GM18498 (cell line): Measurements from ENCODE around the gene DCUN1D2.
"Not testable (repeated sequence)": the region's sequence is repeated elsewhere in the genome, so short reads cannot be mapped to it uniquely, and the experiment has no call there.

ENCODE experiments used
- ATAC-seq: cut with Tn5 transposase; IDR thresholded peaks from one replicate; pipeline ENCODE4 v1.9.1; 2021; ENCODE audit warnings: mild to moderate bottlenecking, moderate library complexity; ENCODE audit not compliant: unreplicated experiment

Gene DCUN1D2

DNA sequence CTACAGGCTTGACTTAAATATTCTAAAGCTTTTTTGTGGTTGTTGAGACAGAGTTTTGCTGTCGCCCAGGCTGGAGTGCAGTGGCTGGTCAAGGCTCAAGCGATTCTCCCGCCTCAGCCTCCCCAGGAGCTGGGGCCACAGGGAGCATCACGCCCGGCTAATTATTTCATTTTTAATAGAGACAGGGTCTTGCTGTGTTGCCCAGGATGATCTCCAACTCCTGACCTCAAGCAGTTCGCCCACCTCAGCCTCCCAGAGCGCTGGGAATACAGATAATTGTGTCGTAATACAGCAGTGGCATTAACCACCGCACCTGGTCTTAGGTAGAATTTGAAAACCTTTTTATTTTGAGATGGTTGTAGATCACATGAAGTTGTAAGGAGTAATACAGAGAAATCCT lies 1.5 kb upstream of the DCUN1D2 start:
- no peak for ATAC-seq

DNA sequence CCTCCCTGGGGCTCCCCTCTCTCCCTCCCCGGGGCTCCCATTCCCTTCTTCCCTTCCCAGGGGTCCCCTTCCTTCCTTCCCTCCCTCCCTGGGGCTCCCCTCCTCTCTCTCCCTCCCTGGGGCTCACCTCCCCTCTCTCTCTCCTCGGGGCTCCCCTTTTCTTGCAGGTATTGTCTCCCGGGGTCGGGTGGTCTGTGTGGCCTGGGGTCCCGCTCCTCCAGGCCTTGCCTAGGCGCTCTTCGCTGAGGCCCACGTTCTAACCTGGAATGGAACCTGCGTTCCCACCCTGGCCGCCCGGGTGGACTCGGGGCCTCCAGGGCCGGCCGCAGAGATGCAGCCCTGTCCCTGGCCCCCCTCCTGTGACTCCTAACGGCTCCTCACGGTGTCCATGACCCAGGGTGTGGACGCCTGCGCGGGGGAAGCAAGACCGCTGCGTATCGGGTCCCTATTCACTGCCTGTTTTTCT lies 940 bp upstream of the DCUN1D2 start:
- no peak for ATAC-seq

DNA sequence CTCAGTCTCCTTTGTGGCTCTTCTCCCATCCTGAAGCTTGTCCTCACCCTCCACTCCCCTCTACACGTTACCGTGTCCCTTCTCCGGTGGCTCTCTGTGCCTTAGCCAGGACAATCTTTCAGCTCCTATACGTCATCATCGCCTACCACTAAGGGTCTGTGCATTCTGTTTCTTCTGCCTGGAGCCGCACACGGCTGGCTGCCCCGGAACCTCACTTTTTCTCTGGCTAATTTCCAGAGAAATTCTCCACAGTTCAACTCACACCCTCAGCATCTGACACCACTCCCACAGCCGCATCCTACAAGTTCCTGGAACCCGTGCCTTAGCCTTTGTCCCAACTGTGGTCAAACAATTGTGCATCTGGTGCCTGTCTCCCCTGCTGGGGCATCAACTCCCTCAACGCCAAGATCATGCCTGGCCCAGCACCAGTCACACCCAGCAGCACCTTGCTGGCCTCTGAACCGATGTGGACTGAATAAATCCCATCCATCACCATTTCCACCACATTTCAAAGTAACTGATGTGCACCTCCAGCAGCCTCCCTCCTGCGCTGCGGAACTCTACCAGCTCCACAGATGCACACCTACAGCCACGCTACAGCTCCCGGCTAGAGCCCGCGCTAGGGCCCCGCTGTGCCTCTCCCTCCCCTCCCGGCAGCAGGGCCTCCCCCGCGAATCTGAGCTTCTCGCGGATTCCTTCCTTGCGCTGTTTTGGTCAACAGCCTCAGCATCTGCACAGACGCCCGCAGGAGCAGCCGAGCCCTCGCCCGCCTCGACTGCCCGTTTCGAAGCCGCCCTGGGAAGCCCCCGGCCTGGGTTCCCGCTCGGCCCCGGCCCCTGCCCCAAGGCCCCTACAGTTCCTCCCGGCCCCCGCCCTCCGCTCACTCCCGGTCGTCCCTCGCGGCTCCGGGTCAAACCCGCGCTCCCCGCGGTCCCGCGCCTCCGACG lies 689 bp downstream of the DCUN1D2 start:
- ATAC-seq, result peak; percentile 14

DNA sequence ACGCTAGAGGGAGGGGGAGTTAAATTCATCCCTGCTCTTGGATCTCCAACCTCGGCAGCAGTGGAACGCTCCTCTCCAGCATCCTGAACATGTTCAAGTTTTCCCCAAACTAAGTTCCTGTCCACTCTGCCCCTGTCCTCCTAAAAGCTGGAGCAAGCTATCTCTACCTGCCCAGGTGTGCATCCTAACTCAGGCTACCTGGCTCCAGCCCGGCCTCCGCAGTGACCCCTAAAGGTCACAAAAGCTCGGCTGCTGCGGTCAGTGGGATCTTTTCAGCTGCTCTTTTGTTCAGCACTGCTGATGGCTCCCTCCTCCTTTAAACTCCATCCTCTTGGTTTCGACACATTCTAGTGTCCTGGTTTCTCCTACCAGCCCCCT lies 1.4 kb downstream of the DCUN1D2 start:
- no peak for ATAC-seq

DNA sequence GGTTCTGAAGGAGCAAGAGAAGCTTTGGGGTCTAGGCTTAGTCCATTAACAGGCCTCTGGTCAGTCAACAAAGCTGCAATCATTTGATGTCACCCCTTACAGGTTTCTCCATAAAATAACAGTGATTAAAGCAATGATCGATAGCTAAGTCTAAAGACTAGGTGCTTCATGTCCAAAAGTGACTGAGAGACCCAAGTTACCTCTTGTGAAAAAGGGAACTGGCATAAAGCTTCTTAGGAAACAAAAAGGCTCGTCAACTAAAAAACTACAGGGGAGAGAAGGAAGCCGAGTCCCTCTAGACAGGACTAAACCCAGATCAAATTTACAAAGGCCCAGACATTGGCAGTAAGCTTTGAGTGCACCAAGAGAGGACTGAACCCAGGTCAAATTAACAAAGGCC lies 2.2 kb downstream of the DCUN1D2 start:
- ATAC-seq, result no peak

DNA sequence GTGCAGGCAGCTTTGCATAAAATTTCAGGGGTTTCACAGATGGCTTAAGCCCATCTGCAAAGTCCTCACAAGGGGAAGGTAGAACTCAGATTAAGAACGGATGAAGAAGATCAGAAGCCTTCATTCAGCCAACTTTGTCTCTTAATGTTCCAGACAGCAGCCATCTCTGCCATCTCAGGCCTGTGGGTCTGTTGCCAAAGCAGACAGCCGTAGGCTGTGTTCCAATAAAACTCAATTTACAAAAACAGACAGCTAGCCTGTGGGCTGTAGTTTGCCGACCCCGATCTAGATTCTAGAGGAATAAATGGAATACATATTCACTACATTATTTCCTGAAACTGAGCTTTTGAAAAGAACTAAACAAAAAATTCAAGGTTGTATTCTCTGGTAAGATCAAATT lies 3.8 kb downstream of the DCUN1D2 start:
- ATAC-seq, result no peak

DNA sequence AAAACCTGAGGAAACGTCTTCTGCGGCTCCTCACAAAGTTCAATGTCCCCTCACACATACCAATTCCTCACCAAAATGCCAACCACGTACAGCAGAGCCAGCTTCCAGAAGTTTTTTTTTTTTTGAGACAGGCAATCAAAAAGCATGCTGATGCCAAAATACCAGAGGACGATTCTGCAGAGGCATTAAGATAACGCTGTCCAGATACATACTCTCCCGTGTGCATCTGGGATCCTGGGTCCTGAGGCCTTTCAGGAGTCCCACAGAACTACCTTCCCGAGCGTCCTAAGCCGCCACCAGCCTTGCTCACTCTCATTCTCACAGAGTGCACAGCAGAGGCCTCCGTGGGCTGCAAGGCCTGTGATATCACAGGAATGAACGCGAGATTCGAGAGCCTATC lies 5.0 kb downstream of the DCUN1D2 start:
- no peak for ATAC-seq

DNA sequence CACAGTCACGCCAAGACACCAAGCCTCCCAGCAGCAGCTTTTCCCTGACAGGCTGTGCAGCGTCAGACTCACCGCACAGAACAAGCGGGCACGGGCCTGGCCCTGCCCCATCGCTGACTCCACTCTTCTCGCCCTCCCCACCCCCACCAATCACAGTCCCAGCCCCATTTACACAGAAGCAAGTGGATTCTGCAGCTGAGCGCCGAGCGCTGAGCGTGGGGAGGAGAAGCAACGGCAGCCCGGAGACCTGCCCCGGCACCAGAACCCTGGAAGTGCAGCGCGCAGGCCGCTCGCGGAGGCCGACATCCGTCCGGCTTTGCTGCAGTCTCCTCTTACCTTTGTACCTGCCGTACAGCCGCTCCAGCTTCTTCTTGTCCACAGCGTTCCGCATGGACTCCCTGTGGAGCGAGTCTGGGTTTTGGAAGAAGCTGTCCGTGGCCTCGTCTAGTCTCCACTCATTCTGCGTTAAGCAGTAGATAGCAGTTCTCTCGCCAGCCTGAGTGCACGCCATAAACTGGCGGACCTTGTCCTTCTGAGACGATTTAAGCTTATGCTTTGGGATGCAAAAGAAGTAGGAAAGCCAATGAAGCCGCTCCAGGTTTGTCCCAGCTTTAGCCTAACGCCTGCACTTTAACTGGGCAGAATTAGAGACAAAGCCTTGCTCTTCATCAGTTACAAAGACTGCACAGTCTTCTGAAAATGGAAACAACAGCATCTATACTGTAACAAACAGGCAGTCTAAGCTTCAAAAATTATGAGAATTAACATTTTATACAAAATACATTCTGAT lies 6.8 kb downstream of the DCUN1D2 start:
- ATAC-seq, result no peak

DNA sequence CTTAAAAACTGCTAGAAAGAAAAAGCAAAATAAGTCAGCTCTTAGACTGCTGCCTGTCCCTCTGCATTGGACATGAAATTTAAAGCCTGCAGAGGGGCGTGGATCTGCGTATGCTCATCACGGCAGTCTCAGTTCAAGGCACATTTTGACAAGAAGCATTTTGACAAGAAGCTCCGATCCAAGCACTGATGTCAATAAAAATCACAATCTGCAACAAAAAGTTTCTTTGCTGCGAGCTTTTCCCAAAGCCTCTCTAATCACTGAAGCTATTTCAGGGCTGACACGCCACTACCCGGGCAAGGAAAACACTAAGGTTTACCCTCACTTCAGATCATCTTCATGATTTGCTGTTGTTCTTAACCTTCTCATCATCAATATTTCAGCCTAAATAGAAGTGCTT lies 7.4 kb downstream of the DCUN1D2 start:
- no peak for ATAC-seq

DNA sequence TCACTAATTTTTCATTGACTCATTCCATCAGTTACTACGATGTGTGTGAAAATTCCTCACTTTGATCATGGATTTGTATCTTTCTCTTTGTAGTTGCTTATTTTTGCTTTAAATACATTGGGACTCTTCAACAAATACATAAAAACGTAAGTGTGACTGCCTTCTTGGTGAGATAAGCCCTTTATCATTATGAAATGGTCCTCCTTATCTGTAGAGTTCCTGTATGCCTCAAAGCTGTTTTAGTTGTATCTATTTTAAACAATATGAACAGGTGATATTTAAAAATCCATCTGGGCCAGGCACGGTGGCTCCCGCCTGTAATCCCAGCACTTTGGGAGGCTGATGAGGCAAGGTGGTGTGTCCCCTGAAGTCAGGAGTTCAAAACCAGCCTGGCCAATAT lies 11.3 kb downstream of the DCUN1D2 start:
- no peak for ATAC-seq

DNA sequence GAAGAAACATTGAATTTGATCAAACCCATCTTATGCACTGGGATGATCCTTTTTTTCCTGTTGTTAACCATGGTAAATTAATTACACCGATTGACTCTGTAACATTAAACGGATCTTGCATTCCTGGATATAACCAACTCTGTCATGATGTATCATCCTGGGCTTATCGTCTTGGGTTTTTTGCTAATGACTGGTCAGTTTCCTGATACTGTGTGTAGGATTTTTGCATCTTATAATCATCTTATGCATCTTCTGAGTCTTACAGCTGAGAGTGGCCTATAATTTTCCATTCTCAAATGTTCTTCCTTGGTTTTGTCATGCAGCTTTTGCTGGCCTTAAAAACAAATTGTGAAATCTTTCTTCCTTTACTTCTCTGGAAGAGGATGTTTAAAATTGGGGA lies 12.8 kb downstream of the DCUN1D2 start:
- no peak for ATAC-seq

DNA sequence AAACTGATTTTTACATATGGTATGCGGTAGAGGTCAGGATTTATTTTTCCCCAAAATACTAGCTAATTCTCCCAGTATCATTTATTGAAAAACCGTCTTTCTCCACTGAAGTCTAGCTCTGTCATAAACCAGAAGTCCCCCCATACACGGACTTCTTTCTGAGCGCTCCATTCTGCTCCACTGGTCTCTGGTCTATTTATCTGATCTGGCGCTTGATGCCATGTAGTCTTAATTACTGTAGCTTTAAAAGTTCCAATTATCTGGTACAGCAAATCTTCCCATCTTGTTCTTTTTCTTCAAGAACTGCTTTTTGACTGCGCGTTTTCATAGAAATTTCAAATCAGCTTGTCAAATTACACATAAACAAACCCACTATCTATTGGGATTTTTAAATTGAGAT lies 13.7 kb downstream of the DCUN1D2 start:
- no peak for ATAC-seq

DNA sequence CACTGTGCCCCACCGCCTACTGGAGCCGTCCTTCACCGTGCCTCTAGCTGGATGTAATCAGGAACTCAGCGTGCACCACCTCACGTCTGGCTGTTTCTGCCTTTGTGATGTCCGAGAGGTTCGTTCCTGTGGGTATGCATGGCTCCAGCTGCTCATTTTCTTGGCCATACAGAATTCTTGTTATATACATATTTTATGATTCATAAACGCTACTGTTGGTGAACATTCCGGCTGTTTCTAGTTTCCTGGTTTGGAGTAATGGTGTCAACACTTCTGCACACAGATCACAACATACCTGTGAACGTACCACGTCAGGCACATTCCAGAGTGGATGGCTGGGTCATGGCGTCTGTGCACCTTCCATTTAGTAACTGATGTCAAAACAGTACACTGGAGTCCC lies 14.6 kb downstream of the DCUN1D2 start:
- ATAC-seq, result no peak

DNA sequence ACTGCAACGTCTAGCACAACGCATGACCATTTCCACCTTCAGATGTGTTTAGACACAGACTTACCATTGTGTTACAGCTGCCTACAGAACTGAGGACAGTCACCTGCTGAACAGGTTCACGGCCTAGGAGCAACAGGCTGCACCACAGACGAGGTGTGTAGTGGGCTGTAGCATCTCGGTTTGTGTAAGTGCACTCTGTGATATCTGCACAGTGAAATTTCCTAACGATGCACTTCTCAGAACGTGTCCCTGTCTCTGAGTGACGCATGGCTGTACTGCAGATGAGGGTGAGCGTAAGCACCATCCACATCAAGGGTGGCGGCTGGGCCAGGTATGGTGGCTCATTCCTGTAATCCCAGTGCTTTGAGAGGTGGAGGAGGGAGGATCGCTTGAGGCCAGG lies 15.2 kb downstream of the DCUN1D2 start:
- no peak for ATAC-seq

DNA sequence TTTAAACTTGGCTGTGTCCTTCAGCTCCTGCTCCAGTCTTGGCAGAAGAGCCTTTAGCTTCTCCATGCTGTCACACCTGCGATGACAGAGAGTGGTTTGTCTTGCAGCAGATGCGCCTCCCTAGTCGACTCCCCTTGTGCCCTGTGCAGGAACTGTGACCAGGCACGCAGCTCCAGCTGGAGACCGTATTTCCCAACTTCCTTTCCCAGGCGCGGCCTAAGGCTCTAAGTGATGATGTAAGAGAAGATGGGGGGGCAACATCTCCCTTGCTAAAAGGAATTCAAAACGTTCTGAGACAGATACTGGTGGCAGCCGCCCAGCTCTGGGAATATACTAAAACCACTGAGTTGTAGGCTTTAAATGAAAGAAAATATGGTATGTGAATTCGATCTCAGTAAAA lies 16.3 kb downstream of the DCUN1D2 start:
- ATAC-seq, result no peak

DNA sequence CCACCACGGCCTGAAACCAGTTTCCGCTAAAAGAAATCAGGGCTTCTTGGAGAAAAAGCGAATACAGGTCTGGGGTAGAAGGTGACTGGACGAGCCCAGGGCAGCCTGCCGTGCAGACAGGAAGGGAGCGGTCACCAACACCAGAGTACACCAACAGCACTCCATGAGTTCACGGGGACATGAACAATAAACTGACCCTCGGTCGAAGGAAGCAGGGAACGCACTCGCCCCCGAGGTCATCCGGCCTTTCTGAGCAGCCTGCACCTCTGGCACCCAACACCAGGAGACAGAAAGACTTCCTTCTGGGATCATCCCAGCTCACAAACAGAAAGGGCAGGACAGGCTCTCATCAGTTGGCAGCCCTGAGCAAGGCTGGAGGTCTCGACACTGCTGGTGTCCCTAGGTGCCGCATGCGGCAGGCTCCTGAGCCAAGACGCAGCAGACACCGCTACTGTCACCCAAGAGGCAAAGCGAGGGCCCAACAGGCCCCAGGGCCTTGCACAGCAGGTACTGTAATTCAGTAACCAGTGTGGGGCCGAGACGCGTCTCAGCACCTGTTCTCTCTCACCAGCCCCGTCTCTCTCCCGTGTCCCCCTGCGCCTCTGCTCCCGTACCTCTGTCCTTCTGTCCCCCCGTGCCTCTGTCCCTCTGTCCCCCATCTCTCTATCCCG lies 18.0 kb downstream of the DCUN1D2 start:
- ATAC-seq, result no peak

DNA sequence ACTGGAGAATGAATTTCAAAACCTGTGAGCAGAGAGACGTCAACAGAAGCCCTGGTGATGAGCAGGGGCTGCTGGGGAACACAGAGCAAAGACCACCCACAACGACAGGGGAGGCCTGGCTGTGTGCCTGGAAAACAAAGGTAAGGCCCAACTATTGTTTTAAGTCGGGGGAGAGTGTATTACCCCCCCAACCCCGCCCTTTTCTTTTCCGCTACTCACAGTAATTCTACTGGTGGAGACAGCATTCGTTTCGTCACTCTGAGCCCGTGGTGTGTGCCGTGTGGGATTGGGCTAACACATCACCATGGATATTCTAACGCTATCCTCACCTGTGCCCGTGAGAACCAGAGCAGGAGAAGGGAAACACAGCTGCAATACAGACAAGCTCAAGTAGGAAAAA lies 18.7 kb downstream of the DCUN1D2 start:
- ATAC-seq, result no peak

DNA sequence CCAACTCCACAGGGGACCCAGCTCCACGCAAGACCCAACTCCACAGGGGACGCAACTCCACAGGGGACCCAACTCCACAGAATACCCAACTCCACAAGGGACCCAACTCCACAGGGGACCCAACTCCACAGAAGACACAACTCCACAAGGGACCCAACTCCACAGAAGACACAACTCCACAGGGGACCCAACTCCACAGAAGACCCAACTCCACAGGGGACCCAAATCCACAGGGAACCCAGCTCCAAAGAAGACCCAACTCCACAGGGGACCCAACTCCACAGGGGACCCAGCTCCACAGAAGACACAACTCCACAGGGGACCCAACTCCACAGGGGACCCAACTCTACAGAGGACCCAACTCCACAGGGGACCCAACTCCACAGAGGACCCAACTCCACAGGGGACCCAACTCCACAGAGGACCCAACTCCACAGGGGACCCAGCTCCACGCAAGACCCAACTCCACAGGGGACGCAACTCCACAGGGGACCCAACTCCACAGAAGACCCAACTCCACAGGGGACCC lies 19.8 kb downstream of the DCUN1D2 start:
- ATAC-seq, result not testable (repeated sequence)

DNA sequence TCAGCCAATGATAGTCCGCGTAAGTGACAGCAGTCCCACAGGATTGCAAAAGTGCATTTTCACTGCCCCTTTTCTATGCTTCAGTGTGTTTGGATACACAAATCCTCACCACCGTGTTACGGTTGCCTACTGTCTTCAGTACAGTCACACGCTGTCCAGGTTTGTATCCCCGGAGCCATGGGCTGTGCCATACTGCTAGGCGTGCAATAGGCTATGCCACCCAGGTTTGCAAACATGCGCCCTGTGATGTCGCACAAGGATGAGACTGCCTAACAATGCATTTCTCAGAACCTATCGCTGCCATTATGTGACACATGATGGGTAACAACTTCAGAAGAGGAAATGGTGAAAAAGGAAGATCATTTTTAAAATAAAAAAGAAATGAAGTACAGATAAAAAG lies 20.4 kb downstream of the DCUN1D2 start:
- no peak for ATAC-seq

DNA sequence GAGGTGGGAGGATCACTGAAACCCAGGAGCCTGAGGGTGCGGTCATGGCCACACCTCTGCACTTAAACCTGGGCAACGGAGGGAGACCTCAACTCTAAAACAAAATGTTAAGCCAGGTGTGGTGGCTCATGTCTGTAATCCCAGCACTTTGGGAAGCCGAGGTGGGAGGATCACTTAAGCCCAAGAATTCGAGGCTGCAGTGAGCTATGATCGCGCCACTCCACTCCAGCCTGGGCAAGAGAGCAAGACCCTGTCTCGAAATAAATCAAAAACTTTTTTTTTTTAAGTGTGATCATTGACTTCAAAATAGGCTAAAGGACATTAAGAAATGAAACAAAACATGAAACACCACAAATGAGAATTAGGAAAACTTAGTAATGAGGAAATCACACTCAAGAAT lies 20.9 kb downstream of the DCUN1D2 start:
- no peak for ATAC-seq

DNA sequence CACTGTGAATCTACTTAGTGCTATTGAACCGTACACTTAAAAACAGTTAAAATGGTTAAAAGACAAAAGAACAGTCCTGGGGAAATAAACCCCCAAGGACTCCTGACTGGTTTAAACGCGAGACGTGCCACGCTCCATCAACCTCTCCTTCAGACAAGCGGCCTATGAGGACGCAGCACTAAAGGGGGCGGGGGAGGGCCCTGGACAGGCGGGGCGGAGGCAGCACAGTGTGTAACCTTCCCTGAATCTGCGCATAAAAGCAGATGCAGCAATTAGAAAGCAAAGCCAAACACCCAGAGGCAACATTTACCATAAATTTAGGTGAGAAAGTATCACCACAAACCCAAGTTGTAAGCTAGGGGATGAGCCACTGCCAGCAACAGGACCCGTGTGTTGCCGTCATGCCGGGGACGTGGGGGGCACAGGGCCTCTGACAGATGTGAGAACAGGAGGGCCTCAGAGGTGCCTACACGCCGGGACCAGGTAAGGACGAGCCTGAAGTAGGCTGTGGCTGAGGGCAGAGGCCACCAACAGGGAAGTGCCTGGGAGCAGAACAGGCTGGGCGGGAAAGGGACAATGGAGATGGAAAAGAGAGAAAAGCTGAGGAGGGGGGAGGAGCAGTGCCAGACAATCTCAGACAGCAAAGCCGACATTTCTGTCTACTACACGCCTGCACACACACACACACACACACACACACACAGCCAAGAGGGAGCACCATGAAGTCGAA lies 21.9 kb downstream of the DCUN1D2 start:
- no peak for ATAC-seq
